GM18868 (cell line): Measurements from ENCODE around the gene ANXA2.

ENCODE experiments used
- ATAC-seq: cut with Tn5 transposase; IDR thresholded peaks from one replicate; pipeline ENCODE4 v1.9.1; 2021; ENCODE audit warnings: mild to moderate bottlenecking, moderate library complexity; ENCODE audit not compliant: unreplicated experiment

The ANXA2 gene

DNA sequence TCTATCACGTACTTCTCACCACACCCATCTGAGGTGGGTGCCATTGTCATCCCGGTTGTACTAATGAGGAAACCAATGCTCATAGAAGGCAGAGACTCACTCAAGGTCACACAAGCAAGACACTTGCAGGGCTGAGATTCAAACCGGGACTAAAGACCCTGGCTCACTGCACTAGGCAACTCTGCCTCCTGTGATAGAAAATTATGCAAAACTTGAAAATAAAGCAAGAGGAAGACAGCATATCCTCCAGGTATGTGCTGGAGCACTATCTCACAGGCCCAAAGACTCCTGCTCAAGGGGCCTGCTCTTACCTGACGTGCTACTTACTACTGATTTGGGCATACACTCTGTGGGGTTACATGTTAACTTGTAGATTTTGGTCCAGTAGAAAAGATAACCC lies 25.6 kb downstream of the ANXA2 start:
- ATAC-seq, result no peak

- ATAC-seq, result no peak
Measured at GRCh38 chr15:60371175-60372051, 26.4 kb downstream of the ANXA2 start.

DNA sequence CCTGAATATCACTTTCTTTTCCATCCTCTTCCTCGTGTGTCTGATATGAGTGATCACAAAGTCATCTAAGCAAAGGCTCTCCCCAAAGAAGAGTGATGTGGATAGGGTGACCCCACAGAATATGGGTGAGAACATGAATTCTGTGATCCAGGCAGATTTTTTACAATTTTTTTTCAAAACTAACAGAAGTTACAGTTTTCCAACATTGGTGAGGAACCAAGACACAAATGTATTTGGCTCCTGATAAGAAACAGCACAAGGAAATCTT lies 27.0 kb downstream of the ANXA2 start:
- no peak for ATAC-seq

- no peak for ATAC-seq
Measured at GRCh38 chr15:60370105-60370868, 27.5 kb downstream of the ANXA2 start.

- no peak for ATAC-seq
Measured at GRCh38 chr15:60369696-60370095, 28.1 kb downstream of the ANXA2 start.

GRCh38 chr15:60364612-60364924 lies 33.2 kb downstream of the ANXA2 start:
- no peak for ATAC-seq

DNA sequence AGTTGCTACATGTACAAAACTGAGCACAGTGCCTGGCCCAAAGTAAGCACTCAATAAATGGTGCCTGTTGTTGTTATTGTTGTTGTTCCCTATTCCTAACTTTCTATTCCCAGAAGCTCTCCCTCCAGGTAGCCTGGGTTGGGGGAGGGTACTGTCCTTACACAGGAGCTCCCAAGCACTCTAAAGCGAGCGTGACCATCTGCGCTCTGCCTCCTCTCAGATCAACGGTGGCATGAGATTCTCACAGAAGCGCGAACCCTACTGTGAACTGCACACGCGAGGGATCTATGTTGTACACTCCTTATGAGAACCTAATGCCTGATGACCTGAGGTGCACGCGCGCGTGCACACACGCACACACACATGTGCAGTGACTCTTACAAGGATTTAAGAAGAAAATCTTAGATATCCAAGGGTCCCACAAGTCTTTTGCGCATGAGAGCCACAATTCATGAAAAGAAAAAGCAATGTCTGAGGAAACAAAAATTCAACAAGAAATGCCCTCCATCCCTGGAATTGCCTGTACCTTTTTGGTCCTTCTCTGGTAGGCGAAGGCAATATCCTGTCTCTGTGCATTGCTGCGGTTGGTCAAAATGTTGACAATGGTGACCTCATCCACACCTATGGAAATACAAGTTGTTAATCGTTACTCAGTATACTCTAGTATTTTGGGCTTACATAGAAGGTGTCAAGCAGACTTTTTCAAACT lies 33.7 kb downstream of the ANXA2 start:
- no peak for ATAC-seq

GRCh38 chr15:60363087-60363549 lies 34.7 kb downstream of the ANXA2 start:
- no peak for ATAC-seq

- ATAC-seq, result no peak
Measured at GRCh38 chr15:60362321-60363086, 35.3 kb downstream of the ANXA2 start.

DNA sequence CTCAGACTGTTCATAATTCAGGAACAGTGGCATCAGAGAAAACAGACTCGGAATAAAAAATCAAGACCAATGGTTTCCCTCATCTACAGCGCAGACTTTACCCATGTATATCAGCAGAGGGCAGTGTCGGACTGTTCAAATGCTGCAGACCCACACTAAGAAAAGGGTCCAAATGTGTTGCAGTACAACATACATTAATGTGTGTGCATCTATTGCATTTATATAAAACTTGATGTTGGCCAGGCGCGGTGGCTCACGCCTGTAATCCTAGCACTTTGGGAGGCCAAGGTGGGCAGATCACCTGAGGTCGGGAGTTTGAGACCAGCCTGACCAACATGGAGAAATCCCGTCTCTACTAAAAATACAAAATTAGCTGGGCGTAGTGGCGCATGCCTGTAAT lies 38.0 kb downstream of the ANXA2 start:
- ATAC-seq, result peak; percentile 42

DNA sequence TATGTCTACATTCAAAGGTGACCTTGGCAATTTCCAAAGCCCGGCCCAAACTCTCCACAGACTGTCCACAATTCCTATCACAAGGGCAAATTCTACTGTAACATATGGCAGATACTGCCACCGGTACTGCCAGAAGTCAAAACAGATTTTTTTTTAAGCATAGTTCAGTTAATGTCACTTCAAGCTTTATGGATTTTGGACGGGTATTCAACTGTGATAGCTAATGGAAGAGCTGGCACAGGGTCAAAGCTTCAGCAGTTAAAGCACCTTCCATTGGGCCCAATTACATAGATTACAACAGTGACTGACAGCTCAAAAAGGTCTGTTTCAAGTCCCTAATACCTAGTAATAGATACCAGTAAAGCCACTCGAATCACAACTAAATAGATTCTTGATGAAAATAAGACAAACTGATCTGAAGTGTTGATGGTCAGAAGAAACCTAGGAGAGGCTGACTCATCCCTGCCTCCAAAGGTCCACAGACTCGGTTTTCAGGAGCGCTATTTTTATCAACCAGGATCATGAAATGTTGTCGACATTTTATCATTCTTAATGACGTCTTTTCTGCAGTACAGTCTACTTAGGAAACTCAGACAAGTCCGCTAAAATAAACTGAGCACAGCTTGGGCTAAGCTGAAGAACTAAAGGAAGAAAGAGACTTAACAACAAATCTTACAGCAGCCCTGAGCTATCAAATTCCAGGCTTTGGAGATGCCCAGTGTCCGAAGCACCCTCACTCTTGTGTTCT lies 38.7 kb downstream of the ANXA2 start:
- no peak for ATAC-seq

- ATAC-seq, result no peak
Measured at GRCh38 chr15:60356832-60357231, 41.0 kb downstream of the ANXA2 start.

GRCh38 chr15:60355148-60355857 lies 42.5 kb downstream of the ANXA2 start:
- no peak for ATAC-seq

DNA sequence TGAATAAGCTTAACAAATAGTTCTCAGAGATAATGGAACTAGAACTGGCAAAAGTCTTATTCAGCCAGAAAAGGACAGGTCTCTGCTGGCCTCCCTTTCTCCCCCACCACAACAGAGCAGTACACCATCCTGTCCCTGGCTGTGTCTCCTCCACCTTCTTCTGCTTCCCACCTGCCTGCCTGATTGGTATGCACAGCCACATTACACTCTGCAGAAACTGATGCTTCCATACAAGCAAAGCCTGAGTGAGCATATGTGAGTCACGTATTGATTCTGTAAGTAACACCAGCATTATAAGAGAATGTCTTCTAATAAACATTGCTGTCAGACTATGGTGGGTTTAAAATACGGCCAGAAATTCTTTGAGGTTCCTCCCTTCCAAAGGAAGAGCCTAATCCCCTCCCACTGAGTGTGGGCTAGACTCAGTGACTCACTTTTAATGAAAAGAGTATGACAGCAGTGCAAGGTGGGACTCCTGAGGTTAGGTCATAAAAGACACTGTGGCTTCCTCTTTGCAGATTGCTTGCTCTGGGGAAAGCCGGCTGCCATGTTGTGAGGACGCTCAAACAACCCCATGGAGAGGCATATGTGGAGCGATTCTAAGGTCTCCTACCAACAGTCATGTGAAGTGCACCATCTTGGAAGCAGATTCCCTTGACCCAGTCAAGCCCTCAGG lies 44.4 kb downstream of the ANXA2 start:
- ATAC-seq, result no peak

GRCh38 chr15:60352525-60352924 lies 45.3 kb downstream of the ANXA2 start:
- no peak for ATAC-seq

GRCh38 chr15:60351066-60351465 lies 46.7 kb downstream of the ANXA2 start:
- no peak for ATAC-seq

- ATAC-seq, result no peak
Measured at GRCh38 chr15:60350108-60350507, 47.7 kb downstream of the ANXA2 start.

DNA sequence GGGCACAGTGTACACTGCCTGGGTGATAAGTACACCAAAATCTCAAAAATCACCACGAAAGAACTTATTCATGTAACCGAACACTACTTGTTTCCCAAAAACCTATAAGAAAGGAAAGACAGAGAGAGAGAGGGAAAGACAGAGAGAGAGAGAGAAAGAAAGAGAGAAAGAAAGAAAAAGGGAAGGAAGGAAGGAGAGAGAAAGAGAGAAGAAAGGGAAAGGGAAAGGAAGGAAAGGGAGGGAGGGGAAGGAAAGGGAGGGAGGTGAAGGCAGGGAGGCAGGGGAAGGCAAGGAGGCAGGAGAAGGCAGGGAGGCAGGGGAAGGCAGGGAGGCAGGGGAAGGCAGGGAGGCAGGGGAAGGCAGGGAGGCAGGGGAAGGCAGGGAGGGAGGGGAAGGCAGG lies 48.2 kb downstream of the ANXA2 start:
- no peak for ATAC-seq

GRCh38 chr15:60347480-60348049 lies 50.2 kb downstream of the ANXA2 start:
- ATAC-seq, result no peak
